ENCODE measurements around the gene RPL3. TPM values are rescaled to one million over a fixed set of nuclear protein-coding genes. Genes with fewer than 3 reads are reported as not detected.
"Not testable (repeated sequence)": the region's sequence is repeated elsewhere in the genome, so short reads cannot be mapped to it uniquely, and the experiment has no call there.

RPL3 gene
- total and polyA plus RNA-seq, 2 donors from 2014 or later = 1,862 to 2,443 TPM

- Histone ChIP-seq H3K4me3 (ENCODE audit: low read length in 3 of 3) (no peak overlapping the region), H3K36me3 (ENCODE audit: control insufficient read depth in 2 of 3, insufficient read depth in 3 of 3, low read length in 3 of 3) (no peaks in the 10 kb centered on the region), H3K9me3 (ENCODE audit: control insufficient read depth in 2 of 3, insufficient read depth in 1 of 3, low read length in 3 of 3) (no peaks in the 10 kb centered on the region), H3K27ac (ENCODE audit: low read depth in 2 of 2, low read length in 2 of 2) (no peak overlapping the region), H3K9ac (ENCODE audit: low read length in 3 of 3) (no peak overlapping the region), H3K27me3 (ENCODE audit: control insufficient read depth, insufficient read depth, low read length) (no peaks in the 10 kb centered on the region), H3K4me1 (ENCODE audit: control insufficient read depth in 2 of 3, insufficient read depth in 2 of 3, low read depth in 1 of 3, low read length in 3 of 3) (no peaks in the 10 kb centered on the region)
- intact Hi-C loops (cut with DNase I) = no loop called here
- FAIRE-seq = no peak
- TF ChIP-seq CTCF (IDR thresholded peaks at IDR 0.05; ENCODE audit: borderline replicate concordance, extremely low read depth, insufficient read depth) = no peak
- DNase-seq = no peak
These were observed 8.8 kb upstream of the RPL3 start for GRCh38 chr22:39327995-39328754.

GRCh38 chr22:39325392-39325932 is 6.0 kb upstream of the RPL3 start:
- no peak for FAIRE-seq
- Histone ChIP-seq H3K27me3 (ENCODE audit: control insufficient read depth, insufficient read depth, low read length) (no peaks in the 10 kb centered on the region), H3K36me3 (ENCODE audit: control insufficient read depth in 2 of 3, insufficient read depth in 3 of 3, low read length in 3 of 3) (no peaks in the 10 kb centered on the region), H3K27ac (ENCODE audit: low read depth in 2 of 2, low read length in 2 of 2) (no peak overlapping the region), H3K4me1 (ENCODE audit: control insufficient read depth in 2 of 3, insufficient read depth in 2 of 3, low read depth in 1 of 3, low read length in 3 of 3) (no peaks in the 10 kb centered on the region), H3K4me3 (ENCODE audit: low read length in 3 of 3) (no peak overlapping the region), H3K9ac (ENCODE audit: low read length in 3 of 3) (no peak overlapping the region), H3K9me3 (ENCODE audit: control insufficient read depth in 2 of 3, insufficient read depth in 1 of 3, low read length in 3 of 3) (no peaks in the 10 kb centered on the region)
- DNase-seq = no peak
- intact Hi-C loops (cut with DNase I) = no loop called here
- TF ChIP-seq CTCF (IDR thresholded peaks at IDR 0.05; ENCODE audit: borderline replicate concordance, extremely low read depth, insufficient read depth) = no peak

GRCh38 chr22:39320616-39321029 is 1.2 kb upstream of the RPL3 start:
- Histone ChIP-seq H3K4me1 (ENCODE audit: control insufficient read depth in 2 of 3, insufficient read depth in 2 of 3, low read depth in 1 of 3, low read length in 3 of 3) (peaks cover 8 to 25% (median 20%) of the 10 kb centered on the region in 3 donors), H3K36me3 (ENCODE audit: control insufficient read depth in 2 of 3, insufficient read depth in 3 of 3, low read length in 3 of 3) (peaks cover 11 to 25% (median 12%) of the 10 kb centered on the region in 3 donors), H3K4me3 (ENCODE audit: low read length in 3 of 3) (peak overlapping the region in 1 of 3 donors; percentile 93)
- H3K9me3 ChIP-seq (ENCODE audit: control insufficient read depth in 2 of 3, insufficient read depth in 1 of 3, low read length in 3 of 3); H3K27me3 ChIP-seq (ENCODE audit: control insufficient read depth, insufficient read depth, low read length); FAIRE-seq; DNase-seq; H3K9ac ChIP-seq (ENCODE audit: low read length in 3 of 3); intact Hi-C loops (cut with DNase I); H3K27ac ChIP-seq (ENCODE audit: low read depth in 2 of 2, low read length in 2 of 2): not testable (repeated sequence)

GRCh38 chr22:39318507-39319283 is 728 bp downstream of the RPL3 start:
- peak overlapping the region; percentile 93 to 99 (median 93) for H3K9ac ChIP-seq (ENCODE audit: low read length in 3 of 3)
- DNase-seq (peak in 1 of 5 donors; percentile 82), FAIRE-seq (no peak)
- peaks cover 19 to 45% (median 30%) of the 10 kb centered on the region in 3 donors for H3K36me3 ChIP-seq (ENCODE audit: control insufficient read depth in 2 of 3, insufficient read depth in 3 of 3, low read length in 3 of 3)
- H3K4me1 ChIP-seq (ENCODE audit: control insufficient read depth in 2 of 3, insufficient read depth in 2 of 3, low read depth in 1 of 3, low read length in 3 of 3) = peaks cover 8 to 33% (median 20%) of the 10 kb centered on the region in 3 donors
- H3K9me3 ChIP-seq (ENCODE audit: control insufficient read depth in 2 of 3, insufficient read depth in 1 of 3, low read length in 3 of 3) = no peaks in the 10 kb centered on the region
- intact Hi-C loops (cut with DNase I) = no loop called here
- H3K27me3 ChIP-seq (ENCODE audit: control insufficient read depth, insufficient read depth, low read length) = no peaks in the 10 kb centered on the region
- TF ChIP-seq CTCF (IDR thresholded peaks at IDR 0.05; ENCODE audit: borderline replicate concordance, extremely low read depth, insufficient read depth) = no peak
- peak overlapping the region; percentile 95 to 97 for H3K27ac ChIP-seq (ENCODE audit: low read depth in 2 of 2, low read length in 2 of 2)
- peak overlapping the region; percentile 93 to 97 (median 93) for H3K4me3 ChIP-seq (ENCODE audit: low read length in 3 of 3)

All from kidney (tissue), 14 donors.